VCaP (cell line): ENCODE measurements around the gene UBC.
"Not testable (repeated sequence)": the region's sequence is repeated elsewhere in the genome, so short reads cannot be mapped to it uniquely, and the experiment has no call there.

Source experiments
- H3K27ac ChIP-seq: fragments of 450-650 bp; 2 replicates; pipeline ENCODE4 v1.5.1; 2017
- CTCF ChIP-seq: fragments of 450-650 bp; conservative IDR thresholded peaks from 2 replicates; pipeline ENCODE4 v1.5.1; 2017; ENCODE audit warnings: mild to moderate bottlenecking, moderate library complexity

The UBC gene

GRCh38 chr12:124896461-124896860 lies 18.0 kb downstream of the UBC start:
- no peak overlapping the region for H3K27ac ChIP-seq

GRCh38 chr12:124893792-124894516 lies 20.5 kb downstream of the UBC start:
- no peak for TF ChIP-seq CTCF
- no peak overlapping the region for H3K27ac ChIP-seq

More at GRCh38 chr12:124896461-124896860, 18.0 kb downstream of the UBC start:
- TF ChIP-seq CTCF = no peak

- no peak overlapping the region for H3K27ac ChIP-seq
- no peak for TF ChIP-seq CTCF
Observed at GRCh38 chr12:124888260-124888659, 26.2 kb downstream of the UBC start.

- H3K27ac ChIP-seq = not testable (repeated sequence)
Observed at GRCh38 chr12:124887766-124888165, 26.7 kb downstream of the UBC start.

- no peak for TF ChIP-seq CTCF
- H3K27ac ChIP-seq = no peak overlapping the region
Observed at GRCh38 chr12:124884587-124885438, 29.6 kb downstream of the UBC start.

GRCh38 chr12:124883263-124884130 lies 31.0 kb downstream of the UBC start:
- H3K27ac ChIP-seq = no peak overlapping the region
- no peak for TF ChIP-seq CTCF

- H3K27ac ChIP-seq = no peak overlapping the region
Observed at GRCh38 chr12:124881123-124881522, 33.3 kb downstream of the UBC start.

GRCh38 chr12:124880335-124880734 lies 34.1 kb downstream of the UBC start:
- not testable (repeated sequence) for H3K27ac ChIP-seq

More at GRCh38 chr12:124881123-124881522, 33.3 kb downstream of the UBC start:
- no peak for TF ChIP-seq CTCF
